ENCODE results near the gene GRM3.

The GRM3 gene

GRCh38 chr7:86884152-86884551 is 240.4 kb downstream of the GRM3 start:
- Mint-ChIP-seq H3K4me1 (no peaks in the 10 kb centered on the region), H3K27ac (no peak overlapping the region), H3K27me3 (no peaks in the 10 kb centered on the region), H3K4me3 (no peak overlapping the region), H3K36me3 (no peaks in the 10 kb centered on the region), H3K9me3 (no peaks in the 10 kb centered on the region)

- Mint-ChIP-seq H3K27ac (no peak overlapping the region), H3K9me3 (no peaks in the 10 kb centered on the region), H3K4me3 (no peak overlapping the region), H3K4me1 (no peaks in the 10 kb centered on the region), H3K27me3 (no peaks in the 10 kb centered on the region), H3K36me3 (no peaks in the 10 kb centered on the region)
Measured at GRCh38 chr7:86889501-86889900, 245.8 kb downstream of the GRM3 start.

- Mint-ChIP-seq H3K4me1 (peaks cover 3% of the 10 kb centered on the region), H3K9me3 (no peaks in the 10 kb centered on the region), H3K36me3 (no peaks in the 10 kb centered on the region), H3K4me3 (no peak overlapping the region), H3K27ac (no peak overlapping the region), H3K27me3 (no peaks in the 10 kb centered on the region)
Measured at GRCh38 chr7:86898171-86898570, 254.5 kb downstream of the GRM3 start.

GRCh38 chr7:86900886-86901285 is 257.2 kb downstream of the GRM3 start:
- H3K4me3 Mint-ChIP-seq = no peak overlapping the region
- H3K27ac Mint-ChIP-seq = no peak overlapping the region
- H3K36me3 Mint-ChIP-seq = no peaks in the 10 kb centered on the region
- peaks cover 3% of the 10 kb centered on the region for H3K4me1 Mint-ChIP-seq
- no peaks in the 10 kb centered on the region for H3K9me3 Mint-ChIP-seq
- H3K27me3 Mint-ChIP-seq = peaks cover 1% of the 10 kb centered on the region

- Mint-ChIP-seq H3K9me3 (no peaks in the 10 kb centered on the region), H3K36me3 (no peaks in the 10 kb centered on the region), H3K4me3 (no peak overlapping the region), H3K4me1 (no peaks in the 10 kb centered on the region), H3K27me3 (peaks cover 1% of the 10 kb centered on the region), H3K27ac (no peak overlapping the region)
Measured at GRCh38 chr7:86904949-86905834, 261.5 kb downstream of the GRM3 start.

GRCh38 chr7:86908948-86909347 is 265.2 kb downstream of the GRM3 start:
- H3K27ac Mint-ChIP-seq = no peak overlapping the region
- H3K27me3 Mint-ChIP-seq = no peaks in the 10 kb centered on the region

GRCh38 chr7:86911659-86912058 is 267.9 kb downstream of the GRM3 start:
- Mint-ChIP-seq H3K27me3 (no peaks in the 10 kb centered on the region), H3K36me3 (no peaks in the 10 kb centered on the region), H3K4me1 (no peaks in the 10 kb centered on the region), H3K4me3 (no peak overlapping the region), H3K9me3 (no peaks in the 10 kb centered on the region), H3K27ac (no peak overlapping the region)

More at GRCh38 chr7:86908948-86909347, 265.2 kb downstream of the GRM3 start:
- no peaks in the 10 kb centered on the region for H3K4me1 Mint-ChIP-seq
- no peaks in the 10 kb centered on the region for H3K36me3 Mint-ChIP-seq
- H3K4me3 Mint-ChIP-seq = no peak overlapping the region
- H3K9me3 Mint-ChIP-seq = no peaks in the 10 kb centered on the region

GRCh38 chr7:86913709-86914108 is 270.0 kb downstream of the GRM3 start:
- H3K27me3 Mint-ChIP-seq = no peaks in the 10 kb centered on the region
- H3K27ac Mint-ChIP-seq = no peak overlapping the region
- no peaks in the 10 kb centered on the region for H3K9me3 Mint-ChIP-seq
- no peaks in the 10 kb centered on the region for H3K36me3 Mint-ChIP-seq
- no peak overlapping the region for H3K4me3 Mint-ChIP-seq
- no peaks in the 10 kb centered on the region for H3K4me1 Mint-ChIP-seq
